Stimulated activated CD4-positive, alpha-beta T cell treated with anti-CD3 and anti-CD28 coated beads, TNF-alpha, amount 100 ng/mL, for 1 hour (primary cell): ENCODE measurements around the gene KRTAP4-7.
"Not testable (repeated sequence)": the region's sequence is repeated elsewhere in the genome, so short reads cannot be mapped to it uniquely, and the experiment has no call there.

ENCODE experiments used
- DNase-seq, 3 donors: peaks; one replicate each; pipeline ENCODE4 v3.0.0-alpha.2; 2020; ENCODE audit warnings: low read depth in 3 of 3, low spot score in 1 of 3

KRTAP4-7 gene

DNA sequence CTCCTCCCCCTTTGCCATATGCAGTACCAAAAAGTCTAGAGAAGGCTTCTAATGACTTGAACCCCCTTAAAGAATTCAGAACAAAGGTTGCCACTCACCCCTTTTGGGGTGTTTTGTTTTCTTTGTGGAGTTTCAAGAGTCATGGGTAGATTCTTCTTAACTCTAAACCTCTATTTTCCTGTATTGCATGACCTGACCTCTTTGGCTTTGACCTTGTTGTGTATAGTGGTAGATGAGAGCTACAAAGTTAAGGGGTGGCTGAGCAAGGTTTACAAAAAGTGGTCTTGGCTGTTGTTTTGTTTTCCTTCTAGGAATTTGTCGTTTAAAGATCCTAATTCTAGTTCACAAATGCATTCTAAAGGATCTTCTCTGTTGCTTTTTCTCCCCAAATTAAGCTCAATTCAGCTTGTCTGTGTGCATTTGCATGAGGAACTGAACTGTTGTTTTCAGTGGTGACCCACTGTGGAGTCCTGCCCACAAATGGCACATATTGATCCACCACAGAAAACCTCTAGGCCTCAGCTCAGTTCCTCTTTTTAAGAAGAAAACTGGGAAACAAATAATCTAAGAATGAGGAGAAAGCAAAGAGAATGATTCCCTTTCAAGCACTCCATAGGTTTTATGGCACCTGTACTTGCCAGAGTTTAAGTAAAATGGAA lies 24.9 kb downstream of the KRTAP4-7 start:
- not testable (repeated sequence) for DNase-seq

DNA sequence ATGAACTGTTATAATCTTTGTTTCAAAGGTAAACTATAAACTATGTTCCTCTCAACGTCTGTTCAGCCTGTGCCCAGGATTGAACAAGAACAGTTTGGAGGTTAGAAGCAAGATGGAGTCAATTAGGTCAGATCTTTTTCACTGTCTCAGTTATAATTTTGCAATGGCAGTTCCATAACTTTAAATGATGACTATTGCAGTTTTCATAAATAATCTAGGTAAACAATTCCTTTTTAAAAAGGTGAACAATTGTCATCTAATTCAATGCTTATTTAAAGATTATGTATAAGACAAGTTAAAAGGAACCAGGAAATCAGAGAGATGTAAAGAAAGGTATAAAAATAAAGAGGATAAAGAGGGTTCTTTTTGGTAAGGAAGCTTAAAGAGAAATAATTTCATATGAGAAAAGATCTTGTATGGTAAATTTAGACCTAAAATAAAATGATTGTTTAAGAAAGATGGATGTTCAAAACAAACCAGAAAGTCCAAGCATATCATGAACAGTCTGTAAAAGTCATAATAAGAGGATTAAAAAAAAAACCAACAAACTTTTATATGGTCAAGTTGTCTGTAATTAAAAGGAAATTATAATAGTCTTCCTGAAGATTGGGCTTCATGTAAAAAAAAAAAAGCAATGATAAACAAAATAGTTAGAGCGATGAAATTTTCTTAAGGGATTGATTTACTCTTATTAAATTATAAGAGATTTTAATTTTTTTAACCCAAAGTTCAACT lies 27.4 kb downstream of the KRTAP4-7 start:
- no peak for DNase-seq

DNA sequence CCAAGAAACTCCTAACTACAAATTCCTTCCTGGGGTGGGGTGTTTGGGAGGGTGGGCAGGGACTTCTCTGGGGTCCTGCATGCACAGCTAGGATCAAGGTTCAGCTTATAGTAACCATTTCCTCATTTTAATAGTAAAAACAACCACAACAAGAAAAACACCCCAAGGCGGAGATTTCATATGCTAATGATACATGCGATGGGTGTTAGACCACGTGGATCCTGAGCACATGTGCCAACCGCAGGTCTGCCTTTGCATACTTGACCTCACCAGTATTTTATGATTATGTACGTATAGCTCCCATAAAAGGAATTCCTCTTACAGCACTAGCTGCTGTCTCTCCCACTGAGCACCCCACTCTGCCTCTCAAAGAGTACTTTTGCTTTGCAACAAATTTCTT lies 32.3 kb downstream of the KRTAP4-7 start:
- DNase-seq, result no peak

DNA sequence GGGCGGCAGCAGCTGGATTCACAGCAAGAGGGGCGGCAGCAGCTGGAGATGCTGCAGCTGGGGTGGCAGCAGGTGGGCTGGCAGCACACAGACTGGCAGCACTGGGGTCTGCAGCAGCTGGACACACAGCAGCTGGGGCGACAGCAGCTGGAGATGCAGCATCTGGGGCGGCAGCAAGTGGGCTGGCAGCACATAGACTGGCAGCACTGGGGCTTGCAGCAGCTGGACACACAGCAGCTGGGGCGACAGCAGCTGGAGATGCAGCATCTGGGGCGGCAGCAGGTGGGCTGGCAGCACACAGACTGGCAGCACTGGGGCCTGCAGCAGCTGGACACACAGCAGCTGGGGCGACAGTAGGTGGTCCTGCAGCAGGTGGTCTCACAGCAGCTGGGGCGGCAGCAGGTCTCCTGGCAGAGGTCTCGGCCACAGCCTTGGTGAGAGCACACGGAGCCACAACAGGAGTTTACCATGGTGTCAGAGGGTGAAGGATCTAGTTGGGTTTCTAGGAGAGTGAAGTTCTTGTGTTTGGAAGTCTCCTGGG lies 34.0 kb downstream of the KRTAP4-7 start, which contains the start of gene KRTAP4-11:
Gene KRTAP4-11, minus strand, starts transcription at position 528 of the 541 bp plus-strand sequence. Its CDS starts 58 bp downstream, at position 470.
- not testable (repeated sequence) for DNase-seq

DNA sequence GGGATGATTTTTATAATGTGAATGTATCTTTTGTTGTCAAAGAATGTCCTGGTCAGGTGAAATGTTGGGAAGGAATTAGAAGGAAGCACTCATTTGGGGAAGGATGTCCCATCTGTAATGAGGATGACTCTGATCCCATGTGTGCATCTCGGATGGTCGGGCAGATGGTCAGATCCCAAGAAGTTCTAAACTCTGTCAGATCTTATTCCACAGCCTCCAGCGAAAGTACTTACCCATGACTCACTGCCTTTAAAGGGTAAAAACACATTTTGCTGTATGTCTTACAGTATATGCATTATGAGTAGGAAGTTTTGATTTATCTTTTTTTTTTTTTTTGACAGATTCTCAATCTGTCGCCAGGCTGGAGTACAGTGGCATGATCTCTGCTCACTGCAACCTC lies 34.8 kb downstream of the KRTAP4-7 start:
- DNase-seq, result no peak

DNA sequence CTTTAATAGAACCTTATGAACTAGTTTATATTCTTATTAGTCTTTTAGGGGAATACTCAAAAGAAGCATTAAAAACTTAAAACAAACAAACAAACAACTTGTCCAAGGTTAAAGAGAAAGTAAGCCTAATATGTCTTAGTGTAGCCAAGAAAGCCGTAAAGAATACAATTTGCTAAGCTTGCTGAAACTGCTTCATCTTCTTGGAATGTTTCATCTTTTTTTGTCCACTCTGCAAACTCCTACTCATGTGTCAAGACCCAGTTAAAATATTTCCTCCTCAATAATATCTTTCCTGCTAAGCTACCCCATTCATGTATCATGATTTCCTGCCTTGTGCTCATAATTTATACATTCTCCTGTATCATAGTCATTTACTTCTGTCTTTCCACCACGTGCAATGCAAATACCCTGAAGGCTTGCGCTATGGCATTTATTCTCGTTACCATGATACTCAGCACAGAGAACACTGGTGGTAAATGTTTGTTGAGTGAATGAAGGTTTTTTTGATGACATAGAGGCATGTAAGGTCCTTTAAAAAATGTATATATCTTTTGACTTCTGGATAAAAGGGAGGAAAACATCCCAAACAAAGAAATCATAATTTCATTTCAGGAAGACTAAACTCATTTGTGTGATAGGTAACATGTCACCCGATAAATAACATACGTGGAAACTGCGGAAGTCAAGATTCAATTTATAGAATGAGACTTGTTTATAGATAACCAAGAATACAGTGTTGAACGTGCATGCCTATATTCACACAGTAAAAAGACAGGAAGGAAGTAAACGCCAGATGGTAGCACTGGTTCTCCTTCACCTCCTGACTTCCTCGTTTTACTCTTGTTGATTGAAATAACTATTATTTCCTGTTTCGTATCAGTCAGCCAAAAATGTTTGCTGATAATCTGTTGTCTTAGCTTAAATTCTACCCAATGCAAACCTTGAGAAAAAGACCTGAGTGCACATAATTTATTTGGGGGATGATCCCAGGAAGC lies 36.0 kb downstream of the KRTAP4-7 start:
- DNase-seq, result not testable (repeated sequence)

DNA sequence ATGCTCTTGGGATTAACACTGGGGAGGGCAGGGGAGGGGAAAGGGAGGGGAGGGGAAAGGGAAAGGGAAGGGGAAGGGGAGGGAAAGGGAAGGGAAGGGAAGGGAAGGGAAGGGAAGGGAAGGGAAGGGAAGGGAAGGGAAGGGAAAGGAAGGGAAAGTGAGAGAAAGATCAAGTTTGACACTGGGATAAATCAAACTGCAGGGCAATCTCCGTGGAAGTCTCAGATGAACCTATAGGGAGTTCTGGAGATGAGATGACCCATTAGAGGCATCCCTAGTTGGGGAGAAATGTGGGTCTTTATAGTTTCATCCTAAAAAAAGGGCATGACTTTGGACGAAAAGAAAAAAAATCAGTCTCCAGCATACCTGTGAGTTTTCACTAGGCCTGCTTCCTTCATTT lies 37.8 kb downstream of the KRTAP4-7 start:
- DNase-seq, result no peak

DNA sequence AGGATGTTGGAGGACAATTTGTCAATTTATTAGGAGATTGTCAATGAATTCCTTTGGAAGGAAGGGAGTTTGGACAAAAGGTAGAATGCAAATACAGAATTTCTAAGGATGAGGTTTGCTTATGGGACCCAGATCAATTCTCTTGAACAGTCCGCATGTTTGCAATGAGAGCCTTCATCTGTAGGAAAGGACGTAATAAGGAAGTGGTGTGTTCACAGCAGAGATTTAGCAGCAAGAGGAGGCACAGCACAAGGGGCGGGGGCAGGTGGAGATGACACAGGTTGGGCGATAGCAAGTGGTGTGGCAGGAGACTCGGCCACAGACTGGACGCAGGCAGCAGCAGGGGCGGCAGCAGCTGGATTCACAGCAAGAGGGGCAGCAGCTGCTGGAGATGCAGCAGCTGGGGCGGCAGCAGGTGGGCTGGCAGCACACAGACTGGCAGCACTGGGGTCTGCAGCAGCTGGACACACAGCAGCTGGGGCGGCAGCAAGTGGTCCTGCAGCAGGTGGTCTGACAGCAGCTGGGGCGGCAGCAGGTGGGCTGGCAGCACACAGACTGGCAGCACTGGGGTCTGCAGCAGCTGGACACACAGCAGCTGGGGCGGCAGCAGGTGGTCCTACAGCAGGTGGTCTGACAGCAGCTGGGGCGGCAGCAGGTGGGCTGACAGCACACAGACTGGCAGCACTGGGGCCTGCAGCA lies 39.5 kb downstream of the KRTAP4-7 start:
- DNase-seq, result not testable (repeated sequence)

DNA sequence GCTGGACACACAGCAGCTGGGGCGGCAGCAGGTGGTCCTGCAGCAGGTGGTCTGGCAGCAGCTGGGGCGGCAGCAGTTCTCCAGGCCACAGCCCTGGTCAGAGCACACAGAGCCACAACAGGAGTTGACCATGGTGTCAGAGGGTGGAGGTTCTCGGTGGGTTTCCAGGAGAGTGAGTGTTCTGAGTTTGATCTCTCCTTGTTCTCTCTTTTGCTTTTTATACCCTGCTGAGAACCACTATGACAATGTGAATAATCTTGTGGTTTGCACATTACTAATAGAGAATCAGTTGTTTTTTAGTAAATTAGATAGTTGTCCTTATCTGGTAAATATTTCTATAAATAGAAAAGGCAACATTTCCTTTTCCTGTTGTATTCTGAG lies 40.0 kb downstream of the KRTAP4-7 start, which contains the start of gene KRTAP4-12:
Gene KRTAP4-12, minus strand, starts transcription at position 192 of the 381 bp plus-strand sequence. Its CDS starts 60 bp downstream, at position 132.
- not testable (repeated sequence) for DNase-seq

DNA sequence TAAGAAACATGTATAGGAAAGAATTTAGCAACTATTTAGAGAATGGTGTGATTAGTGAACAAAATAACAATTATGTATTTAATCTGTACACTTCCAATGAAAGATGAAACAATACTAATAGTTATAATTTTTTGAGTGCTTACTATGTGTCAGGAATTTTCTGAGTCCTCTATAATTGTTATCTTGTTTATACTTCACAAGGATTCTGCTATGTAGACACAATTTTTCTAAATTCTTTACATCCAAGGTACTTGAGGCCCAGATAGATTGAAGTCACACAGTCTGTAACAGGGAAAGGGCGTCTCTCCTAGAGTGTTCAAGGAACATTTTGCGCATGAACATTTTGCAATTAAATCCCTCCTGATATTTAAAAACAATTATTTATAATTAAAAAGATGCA lies 41.1 kb downstream of the KRTAP4-7 start:
- DNase-seq, result no peak

DNA sequence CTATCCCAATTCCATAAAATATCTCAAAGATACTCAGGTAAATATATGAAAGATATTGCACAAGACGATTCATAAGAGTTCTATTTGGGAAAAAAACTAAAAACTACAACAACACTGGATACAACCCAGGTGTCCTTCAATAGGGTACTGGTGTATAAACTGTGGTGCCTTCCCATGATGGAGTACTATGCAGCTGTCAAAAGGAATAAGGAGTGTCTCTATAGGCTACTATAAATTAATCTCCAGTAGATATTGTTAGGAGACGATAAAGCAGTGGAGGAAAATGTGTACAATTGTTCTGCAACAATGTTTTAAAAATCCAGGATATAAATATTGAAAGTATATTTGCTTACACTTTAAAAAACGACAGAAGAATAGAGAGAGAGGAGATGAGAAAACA lies 42.5 kb downstream of the KRTAP4-7 start:
- no peak for DNase-seq

DNA sequence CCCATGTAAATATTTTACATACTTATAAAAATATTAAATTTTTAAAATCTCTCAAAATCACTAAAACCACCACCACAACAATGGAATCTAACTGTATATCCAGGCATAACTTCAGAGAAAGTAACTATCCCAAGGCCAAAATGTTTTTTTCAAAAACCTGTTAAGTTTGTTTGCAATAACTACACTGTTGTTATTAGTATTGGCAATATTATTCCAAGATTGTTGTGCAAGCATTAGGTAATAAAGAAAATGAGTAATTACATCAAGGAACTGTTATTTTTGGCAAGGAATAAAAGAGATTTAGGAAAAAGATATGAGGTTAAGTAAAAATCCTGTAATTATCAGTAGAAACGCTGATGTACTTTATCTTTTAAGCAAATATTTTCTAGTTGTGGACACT lies 43.4 kb downstream of the KRTAP4-7 start:
- no peak for DNase-seq

DNA sequence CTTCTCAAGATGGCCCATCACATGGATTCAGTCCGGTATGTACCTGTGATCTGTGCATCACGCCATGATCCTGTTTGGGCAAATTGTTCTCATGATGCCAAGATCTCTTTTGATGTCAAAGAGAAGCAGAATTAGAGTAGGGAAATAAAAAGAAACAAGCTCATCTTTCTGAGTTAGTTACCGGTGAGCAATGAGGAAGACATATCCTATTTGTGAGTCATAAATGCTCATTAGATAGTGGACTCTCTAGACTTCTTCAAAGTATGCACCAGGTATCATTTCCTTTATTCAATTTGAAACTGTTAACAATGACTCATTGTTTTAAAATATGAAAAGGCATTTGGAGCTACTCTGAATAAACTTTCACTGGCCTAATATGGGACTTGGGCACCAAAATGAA lies 48.0 kb downstream of the KRTAP4-7 start:
- DNase-seq, result no peak

DNA sequence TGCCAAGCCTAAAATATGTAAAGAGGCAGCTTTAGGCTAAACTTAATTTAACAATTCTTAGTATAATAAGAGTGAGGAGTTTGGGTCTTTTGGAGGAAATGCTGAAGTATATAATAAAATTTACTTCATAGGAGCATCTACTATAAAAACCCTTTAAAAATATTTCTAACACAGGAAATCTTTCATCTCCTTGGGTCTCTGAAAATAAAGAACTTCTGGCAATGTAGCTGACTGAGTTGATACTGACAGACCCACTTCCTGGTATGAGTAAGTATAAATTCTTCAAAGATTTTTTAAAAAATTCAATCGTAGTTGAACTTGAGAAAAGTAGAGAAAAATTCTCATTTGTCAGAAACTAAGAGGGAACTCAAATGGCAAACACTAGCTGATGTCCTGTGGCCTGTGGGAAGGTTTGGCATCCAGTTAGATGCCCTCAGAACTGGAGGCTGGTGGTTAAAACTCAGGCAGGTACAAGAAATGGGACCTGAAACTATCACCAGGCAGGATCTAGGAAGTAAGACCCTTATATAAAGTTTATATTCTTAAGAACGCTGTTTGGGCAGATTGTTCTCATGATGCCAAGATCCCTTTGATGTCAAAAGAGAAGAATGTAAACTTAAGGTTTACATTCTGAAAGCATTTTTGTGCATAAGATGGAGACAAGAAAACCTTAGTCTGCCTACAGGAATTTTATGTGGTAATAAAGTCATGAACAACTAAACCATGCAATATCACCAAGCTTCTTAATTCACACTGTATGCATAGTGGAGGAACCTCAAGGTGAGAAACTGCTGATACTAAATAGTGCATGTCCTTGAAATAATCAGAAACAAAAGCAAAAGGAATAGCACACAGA lies 50.2 kb downstream of the KRTAP4-7 start:
- no peak for DNase-seq
